Activated T-helper 2 cell treated with anti-CD3 and anti-CD28 coated beads, Interferon-gamma antibody, Interleukin-2, Interleukin-4, amounts not matched to agents 10 μg/mL and 5 μg/mL and 100 μg/mL, durations not matched to agents 14 hours and 24 hours and 36 hours (primary cell): ENCODE measurements around the gene DLGAP1. TPM values are rescaled to one million over a fixed set of nuclear protein-coding genes. Genes with fewer than 3 reads are reported as not detected.

ENCODE experiments used
- DNase-seq: peaks from one replicate; pipeline ENCODE4 v3.0.0; 2021; ENCODE audit warnings: low spot score
- H3K27ac Mint-ChIP-seq: one replicate; pipeline ENCODE4 v1.8.0; 2021; ENCODE audit warnings: mixed read lengths
- H3K27me3 Mint-ChIP-seq: one replicate; pipeline ENCODE4 v1.8.0; 2021; ENCODE audit warnings: low read depth, mixed read lengths
- H3K36me3 Mint-ChIP-seq: one replicate; pipeline ENCODE4 v1.8.0; 2021; ENCODE audit warnings: low read depth, mixed read lengths
- H3K4me1 Mint-ChIP-seq: one replicate; pipeline ENCODE4 v1.8.0; 2021; ENCODE audit warnings: low read depth, mixed read lengths
- H3K4me3 Mint-ChIP-seq: one replicate; pipeline ENCODE4 v1.8.0; 2021; ENCODE audit warnings: low read depth, mild to moderate bottlenecking, moderate library complexity, mixed read lengths
- H3K9me3 Mint-ChIP-seq: one replicate; pipeline ENCODE4 v1.8.0; 2021; ENCODE audit warnings: mixed read lengths
- intact Hi-C: fragments of 100-400 bp; cut with micrococcal nuclease; formaldehyde crosslinking; loops from one replicate; pipeline ENCODE4 v1.15.1; 2023
- total RNA-seq: library from RNA; stranded (reverse); gene quantifications from 2 replicates; pipeline ENCODE4 v1.2.3, GENCODE V29; 2022

The DLGAP1 gene
- total RNA-seq, 1 donor from 2014 or later, result not detected

GRCh38 chr18:4146797-4147196, 308.3 kb downstream of the DLGAP1 start:
- no peaks in the 10 kb centered on the region for H3K4me1 Mint-ChIP-seq
- no peaks in the 10 kb centered on the region for H3K9me3 Mint-ChIP-seq
- intact Hi-C loops, result no loop called here
- no peaks in the 10 kb centered on the region for H3K36me3 Mint-ChIP-seq
- H3K27me3 Mint-ChIP-seq, result no peaks in the 10 kb centered on the region
- no peak overlapping the region for H3K4me3 Mint-ChIP-seq
- no peak overlapping the region for H3K27ac Mint-ChIP-seq
- no peak for DNase-seq

- Mint-ChIP-seq H3K9me3 (no peaks in the 10 kb centered on the region), H3K27ac (no peak overlapping the region), H3K4me1 (no peaks in the 10 kb centered on the region), H3K27me3 (no peaks in the 10 kb centered on the region), H3K36me3 (no peaks in the 10 kb centered on the region), H3K4me3 (no peak overlapping the region)
- intact Hi-C loops, result no loop called here
- no peak for DNase-seq
Measured at GRCh38 chr18:4144201-4144600, 310.9 kb downstream of the DLGAP1 start.

- Mint-ChIP-seq H3K27ac (no peak overlapping the region), H3K4me1 (no peaks in the 10 kb centered on the region), H3K27me3 (no peaks in the 10 kb centered on the region), H3K9me3 (no peaks in the 10 kb centered on the region), H3K36me3 (no peaks in the 10 kb centered on the region), H3K4me3 (no peak overlapping the region)
- intact Hi-C loops, result no loop called here
- no peak for DNase-seq
Measured at GRCh38 chr18:4143585-4143984, 311.5 kb downstream of the DLGAP1 start.

GRCh38 chr18:4142876-4143275, 312.2 kb downstream of the DLGAP1 start:
- Mint-ChIP-seq H3K27me3 (no peaks in the 10 kb centered on the region), H3K27ac (no peak overlapping the region), H3K4me1 (no peaks in the 10 kb centered on the region), H3K4me3 (no peak overlapping the region), H3K36me3 (no peaks in the 10 kb centered on the region), H3K9me3 (no peaks in the 10 kb centered on the region)
- DNase-seq, result no peak
- intact Hi-C loops, result no loop called here

- H3K36me3 Mint-ChIP-seq, result no peaks in the 10 kb centered on the region
- DNase-seq, result no peak
- H3K27me3 Mint-ChIP-seq, result no peaks in the 10 kb centered on the region
- intact Hi-C loops, result no loop called here
- H3K4me3 Mint-ChIP-seq, result no peak overlapping the region
- H3K4me1 Mint-ChIP-seq, result no peaks in the 10 kb centered on the region
- no peak overlapping the region for H3K27ac Mint-ChIP-seq
- no peaks in the 10 kb centered on the region for H3K9me3 Mint-ChIP-seq
Measured at GRCh38 chr18:4134700-4135099, 320.4 kb downstream of the DLGAP1 start.

GRCh38 chr18:4130734-4131719, 324.1 kb downstream of the DLGAP1 start:
- intact Hi-C loops, result no loop called here
- Mint-ChIP-seq H3K27ac (no peak overlapping the region), H3K27me3 (no peaks in the 10 kb centered on the region), H3K4me3 (no peak overlapping the region), H3K36me3 (no peaks in the 10 kb centered on the region), H3K4me1 (no peaks in the 10 kb centered on the region), H3K9me3 (no peaks in the 10 kb centered on the region)
- no peak for DNase-seq

- no peaks in the 10 kb centered on the region for H3K27me3 Mint-ChIP-seq
- no peak overlapping the region for H3K27ac Mint-ChIP-seq
- no peak overlapping the region for H3K4me3 Mint-ChIP-seq
- no peaks in the 10 kb centered on the region for H3K9me3 Mint-ChIP-seq
- H3K36me3 Mint-ChIP-seq, result no peaks in the 10 kb centered on the region
- H3K4me1 Mint-ChIP-seq, result no peaks in the 10 kb centered on the region
- intact Hi-C loops, result no loop called here
- DNase-seq, result no peak
Measured at GRCh38 chr18:4126939-4127338, 328.2 kb downstream of the DLGAP1 start.

GRCh38 chr18:4125627-4126230, 329.4 kb downstream of the DLGAP1 start:
- Mint-ChIP-seq H3K36me3 (no peaks in the 10 kb centered on the region), H3K9me3 (no peaks in the 10 kb centered on the region), H3K27me3 (no peaks in the 10 kb centered on the region), H3K27ac (no peak overlapping the region), H3K4me1 (no peaks in the 10 kb centered on the region), H3K4me3 (no peak overlapping the region)
- DNase-seq, result no peak
- intact Hi-C loops, result no loop called here

- intact Hi-C loops, result no loop called here
- Mint-ChIP-seq H3K27me3 (no peaks in the 10 kb centered on the region), H3K4me3 (no peak overlapping the region), H3K4me1 (no peaks in the 10 kb centered on the region), H3K27ac (no peak overlapping the region), H3K9me3 (no peaks in the 10 kb centered on the region), H3K36me3 (no peaks in the 10 kb centered on the region)
- no peak for DNase-seq
Measured at GRCh38 chr18:4125224-4125623, 329.9 kb downstream of the DLGAP1 start.

- H3K27ac Mint-ChIP-seq, result no peak overlapping the region
- H3K36me3 Mint-ChIP-seq, result no peaks in the 10 kb centered on the region
- intact Hi-C loops, result no loop called here
- no peak overlapping the region for H3K4me3 Mint-ChIP-seq
- H3K4me1 Mint-ChIP-seq, result no peaks in the 10 kb centered on the region
- H3K27me3 Mint-ChIP-seq, result no peaks in the 10 kb centered on the region
- no peaks in the 10 kb centered on the region for H3K9me3 Mint-ChIP-seq
- no peak for DNase-seq
Measured at GRCh38 chr18:4119813-4120212, 335.3 kb downstream of the DLGAP1 start.

- no peaks in the 10 kb centered on the region for H3K36me3 Mint-ChIP-seq
Measured at GRCh38 chr18:4119127-4119648, 335.9 kb downstream of the DLGAP1 start.

GRCh38 chr18:4108016-4108415, 347.1 kb downstream of the DLGAP1 start:
- intact Hi-C loops, result loop anchor here (5.0 kb wide), 1 partner anchor 49 kb away; no protein-coding TSS in a partner anchor
- H3K36me3 Mint-ChIP-seq, result no peaks in the 10 kb centered on the region
- H3K9me3 Mint-ChIP-seq, result no peaks in the 10 kb centered on the region
- H3K4me3 Mint-ChIP-seq, result no peak overlapping the region
- H3K4me1 Mint-ChIP-seq, result no peaks in the 10 kb centered on the region
- no peak overlapping the region for H3K27ac Mint-ChIP-seq
- DNase-seq, result no peak
- no peaks in the 10 kb centered on the region for H3K27me3 Mint-ChIP-seq

More at GRCh38 chr18:4119127-4119648, 335.9 kb downstream of the DLGAP1 start:
- Mint-ChIP-seq H3K4me3 (no peak overlapping the region), H3K27ac (no peak overlapping the region), H3K27me3 (no peaks in the 10 kb centered on the region), H3K4me1 (no peaks in the 10 kb centered on the region), H3K9me3 (no peaks in the 10 kb centered on the region)
- intact Hi-C loops, result no loop called here
- DNase-seq, result no peak

GRCh38 chr18:4107049-4107467, 348.0 kb downstream of the DLGAP1 start:
- DNase-seq, result no peak
- no peak overlapping the region for H3K4me3 Mint-ChIP-seq
- no peaks in the 10 kb centered on the region for H3K9me3 Mint-ChIP-seq
- no peak overlapping the region for H3K27ac Mint-ChIP-seq
- H3K27me3 Mint-ChIP-seq, result no peaks in the 10 kb centered on the region
- intact Hi-C loops, result loop anchor here (5.0 kb wide), 1 partner anchor 50 kb away; no protein-coding TSS in a partner anchor
- no peaks in the 10 kb centered on the region for H3K4me1 Mint-ChIP-seq
- no peaks in the 10 kb centered on the region for H3K36me3 Mint-ChIP-seq
